GM10847 (cell line): ENCODE results near the gene GRWD1.
A peak's percentile ranks its signal among the peaks of the same experiment; 100 is the strongest.

Experiments used
- POLR2A ChIP-seq: IDR thresholded peaks from 2 replicates; pipeline ENCODE4 v1.6.1; 2011; ENCODE audit not compliant: insufficient read length; ENCODE audit errors: extremely low read depth

GRWD1 gene

DNA sequence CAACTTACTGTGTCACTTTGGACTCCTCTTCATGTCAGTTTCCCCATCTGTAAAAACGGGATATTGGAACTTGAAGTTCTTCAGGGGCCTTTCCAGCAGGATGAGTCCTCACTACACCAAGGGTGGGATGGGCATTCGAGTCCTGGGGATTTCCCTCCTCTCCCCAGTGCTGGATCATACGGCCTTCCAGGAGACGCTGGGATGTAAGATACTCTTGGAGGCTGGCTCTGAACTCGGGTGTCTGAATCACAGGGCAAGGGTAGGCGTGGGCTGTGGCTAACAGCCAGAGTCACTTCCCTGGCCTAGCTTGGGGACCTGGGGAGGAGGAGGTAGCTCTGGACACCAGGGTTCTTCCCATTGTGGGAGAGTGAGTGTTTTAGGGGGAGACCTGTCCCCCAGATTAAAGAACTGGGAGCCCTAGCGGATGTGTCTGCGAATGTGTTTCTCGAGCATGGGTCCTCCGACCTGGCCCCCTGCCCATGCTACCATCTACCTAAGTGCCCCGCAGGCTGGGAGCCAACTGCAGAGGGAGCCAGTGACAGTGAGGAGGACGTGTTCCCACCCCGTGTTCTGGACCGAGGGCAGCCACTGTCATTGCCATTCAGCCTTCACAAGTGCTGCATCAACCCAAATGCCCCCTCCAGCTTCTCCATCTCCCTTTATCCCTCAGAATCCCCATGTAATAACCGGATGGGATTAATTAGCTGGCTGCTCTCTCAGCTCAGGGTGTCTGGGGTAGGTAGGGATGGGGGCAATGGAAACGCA is 21.0 kb downstream of the GRWD1 start:
- TF ChIP-seq POLR2A = no peak

DNA sequence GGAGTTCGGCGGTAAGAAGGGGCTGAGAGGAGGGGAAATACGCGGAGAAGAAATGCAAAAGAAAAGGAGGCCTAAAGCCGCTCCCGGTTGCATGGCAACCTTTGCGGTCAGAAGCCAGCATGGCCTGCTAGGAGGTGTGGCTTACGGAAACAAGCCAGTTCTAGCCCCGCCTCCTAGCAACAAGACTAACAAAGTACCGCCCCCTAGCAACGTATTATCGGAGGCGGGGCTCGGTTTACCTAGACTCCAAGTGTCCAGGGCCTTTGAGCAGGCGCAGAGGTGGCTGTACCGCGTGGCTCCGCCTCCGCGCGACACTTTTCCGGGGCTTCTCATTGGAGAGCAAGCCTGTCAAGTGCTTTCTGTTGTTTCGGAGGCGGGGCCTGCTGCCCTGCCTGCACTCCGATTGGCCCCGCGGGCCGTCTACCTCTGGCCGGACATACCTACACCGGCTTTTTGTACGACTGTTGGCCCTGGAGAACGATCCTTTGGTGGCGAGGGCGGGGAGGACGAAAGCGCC is 23.0 kb downstream of the GRWD1 start:
- no peak for TF ChIP-seq POLR2A

- TF ChIP-seq POLR2A = peak; percentile 63
Observed at GRCh38 chr19:48469289-48469881, 23.6 kb downstream of the GRWD1 start, which contains the start of gene CYTH2. Gene CYTH2 (plus strand): TSS chr19:48469369. CDS start chr19:48469508, 139 bp downstream.

DNA sequence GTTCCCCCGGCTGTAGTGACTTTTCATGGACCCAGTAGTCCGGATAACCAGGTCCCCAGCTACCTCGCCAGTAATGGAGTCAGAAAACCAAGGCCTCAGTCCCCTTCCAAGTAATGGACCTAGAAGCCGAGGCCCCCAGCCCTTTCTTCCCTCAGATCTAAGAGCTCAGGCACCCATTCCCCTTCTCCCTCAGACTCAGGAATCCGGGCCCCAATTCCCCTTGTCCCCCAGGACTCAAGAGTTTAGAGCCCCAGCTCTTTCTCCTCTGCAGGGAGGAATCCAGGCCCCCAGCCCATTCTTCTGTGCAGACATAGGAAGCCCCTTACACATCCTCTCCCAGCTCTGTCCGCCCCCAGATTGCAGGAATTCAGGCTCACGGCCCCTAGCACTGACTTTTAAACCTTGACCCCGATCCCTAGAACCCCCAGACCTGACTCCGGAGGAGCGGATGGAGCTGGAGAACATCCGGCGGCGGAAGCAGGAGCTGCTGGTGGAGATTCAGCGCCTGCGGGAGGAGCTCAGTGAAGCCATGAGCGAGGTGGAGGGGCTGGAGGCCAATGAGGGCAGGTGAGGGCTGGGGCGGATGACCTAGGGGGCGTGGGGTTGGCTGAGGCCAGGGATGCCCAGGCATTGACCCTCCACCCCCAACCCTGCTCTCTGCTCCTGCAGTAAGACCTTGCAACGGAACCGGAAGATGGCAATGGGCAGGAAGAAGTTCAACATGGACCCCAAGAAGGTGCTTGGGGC is 24.3 kb downstream of the GRWD1 start:
- TF ChIP-seq POLR2A = no peak

DNA sequence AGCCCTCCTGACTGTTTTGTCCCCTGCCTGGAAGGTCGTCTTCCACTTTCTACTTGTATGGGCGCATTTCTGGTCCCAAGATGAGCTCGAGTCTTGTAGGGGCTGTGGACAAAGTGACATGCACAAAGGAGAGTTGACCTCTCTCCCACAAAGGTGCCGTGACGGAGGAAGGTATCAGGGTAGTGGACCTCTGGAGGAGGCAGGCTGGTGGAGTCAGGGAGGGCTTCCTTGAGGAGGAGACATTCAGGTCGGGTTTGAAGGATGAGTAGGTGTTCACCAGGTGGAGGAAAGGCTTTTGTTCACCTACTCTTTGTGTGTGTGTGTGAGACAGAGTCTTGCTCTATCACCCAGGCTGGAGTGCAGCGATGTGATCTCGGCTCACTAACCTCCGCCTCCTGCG is 25.1 kb downstream of the GRWD1 start:
- TF ChIP-seq POLR2A = no peak

DNA sequence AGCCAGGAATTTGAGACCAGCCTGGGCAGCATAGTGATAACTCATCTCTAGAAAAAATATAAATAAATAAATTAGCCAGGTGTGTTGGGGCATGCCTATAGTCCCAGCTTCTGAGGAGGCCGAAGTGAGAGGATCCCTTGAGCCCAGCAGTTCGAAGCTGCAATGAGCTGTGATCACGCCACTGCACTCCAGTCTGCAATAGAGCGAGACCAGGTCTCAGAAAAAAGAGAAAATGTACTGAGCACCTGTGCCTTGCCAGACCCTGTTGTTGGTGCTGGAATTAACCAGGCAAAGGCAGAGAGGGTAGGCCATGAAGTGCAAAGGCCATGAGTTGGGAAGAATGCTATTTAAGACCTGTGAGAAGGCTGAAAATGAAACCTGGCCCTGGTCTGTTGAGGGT is 26.1 kb downstream of the GRWD1 start:
- no peak for TF ChIP-seq POLR2A

DNA sequence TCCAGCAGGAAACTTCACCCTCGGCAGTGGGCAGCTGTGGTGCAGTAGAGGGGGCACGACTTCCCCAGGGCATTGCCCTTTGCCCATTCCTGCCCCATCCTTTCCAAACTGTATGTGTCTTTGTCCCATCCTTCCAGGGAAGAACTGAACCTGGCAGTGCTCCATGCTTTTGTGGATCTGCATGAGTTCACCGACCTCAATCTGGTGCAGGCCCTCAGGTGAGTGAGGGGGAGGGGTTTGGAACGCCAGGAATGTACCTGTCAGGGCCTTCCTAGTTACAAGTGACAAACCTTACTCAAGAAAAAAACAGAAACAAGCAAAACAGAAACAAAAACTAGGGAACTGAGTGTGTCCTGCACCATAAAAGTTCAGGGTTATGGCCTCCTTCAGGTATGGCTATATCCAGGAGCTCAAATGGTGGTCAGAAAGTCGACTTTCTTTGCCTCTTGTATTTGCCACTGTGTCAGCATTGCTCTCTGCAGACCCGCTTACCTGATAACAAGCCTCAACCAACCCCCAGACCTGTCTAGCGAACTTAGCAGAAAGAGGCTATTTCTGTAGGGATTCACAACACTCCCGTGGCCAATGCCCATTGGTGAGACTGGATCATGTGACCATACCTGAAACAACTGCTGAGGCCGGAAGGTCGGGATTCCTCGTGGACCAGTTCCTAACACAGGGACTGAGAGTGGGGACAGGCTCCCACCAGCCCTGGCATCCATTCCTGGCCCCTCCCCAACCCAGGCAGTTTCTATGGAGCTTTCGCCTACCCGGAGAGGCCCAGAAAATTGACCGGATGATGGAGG is 27.6 kb downstream of the GRWD1 start:
- no peak for TF ChIP-seq POLR2A

DNA sequence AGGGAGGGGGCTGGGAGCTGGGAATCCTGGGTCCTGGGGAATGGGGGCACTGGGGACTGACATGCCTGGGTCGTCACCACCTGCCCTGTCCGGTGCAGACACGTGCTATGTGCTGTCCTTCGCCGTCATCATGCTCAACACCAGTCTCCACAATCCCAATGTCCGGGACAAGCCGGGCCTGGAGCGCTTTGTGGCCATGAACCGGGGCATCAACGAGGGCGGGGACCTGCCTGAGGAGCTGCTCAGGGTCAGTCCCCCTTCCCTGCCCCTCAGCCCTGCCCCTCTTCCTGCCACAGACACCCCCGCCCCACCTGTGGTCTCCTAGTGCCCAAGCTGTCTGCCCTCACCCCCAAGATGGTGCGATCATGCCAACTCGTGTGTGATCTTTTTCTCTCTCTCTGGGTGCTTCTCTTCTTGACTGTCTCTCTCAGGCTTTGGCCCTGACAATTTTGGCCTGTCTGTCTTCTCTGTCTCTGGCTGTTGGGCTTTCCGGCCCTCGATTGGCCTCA is 28.4 kb downstream of the GRWD1 start:
- no peak for TF ChIP-seq POLR2A

GRCh38 chr19:48475369-48476068 is 29.7 kb downstream of the GRWD1 start:
- no peak for TF ChIP-seq POLR2A

DNA sequence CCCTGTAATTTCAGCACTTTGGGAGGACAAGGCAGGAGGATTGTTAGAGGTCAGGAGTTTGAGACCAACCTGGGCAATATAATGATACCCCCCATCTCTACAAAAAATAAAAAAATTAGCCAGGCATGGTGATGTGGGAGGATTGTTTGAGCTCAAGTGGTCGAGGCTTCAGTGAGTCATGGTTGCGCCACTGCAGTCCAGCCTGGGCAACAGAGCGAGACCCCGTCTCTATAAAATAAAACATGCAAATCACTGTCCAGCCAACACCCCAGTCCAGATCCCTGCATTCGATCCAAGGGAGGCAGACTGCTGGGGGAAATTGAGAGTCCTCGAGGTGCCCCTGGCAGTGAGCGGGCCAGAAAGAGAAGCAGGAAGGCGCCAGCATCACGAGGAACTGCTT is 30.4 kb downstream of the GRWD1 start:
- no peak for TF ChIP-seq POLR2A

DNA sequence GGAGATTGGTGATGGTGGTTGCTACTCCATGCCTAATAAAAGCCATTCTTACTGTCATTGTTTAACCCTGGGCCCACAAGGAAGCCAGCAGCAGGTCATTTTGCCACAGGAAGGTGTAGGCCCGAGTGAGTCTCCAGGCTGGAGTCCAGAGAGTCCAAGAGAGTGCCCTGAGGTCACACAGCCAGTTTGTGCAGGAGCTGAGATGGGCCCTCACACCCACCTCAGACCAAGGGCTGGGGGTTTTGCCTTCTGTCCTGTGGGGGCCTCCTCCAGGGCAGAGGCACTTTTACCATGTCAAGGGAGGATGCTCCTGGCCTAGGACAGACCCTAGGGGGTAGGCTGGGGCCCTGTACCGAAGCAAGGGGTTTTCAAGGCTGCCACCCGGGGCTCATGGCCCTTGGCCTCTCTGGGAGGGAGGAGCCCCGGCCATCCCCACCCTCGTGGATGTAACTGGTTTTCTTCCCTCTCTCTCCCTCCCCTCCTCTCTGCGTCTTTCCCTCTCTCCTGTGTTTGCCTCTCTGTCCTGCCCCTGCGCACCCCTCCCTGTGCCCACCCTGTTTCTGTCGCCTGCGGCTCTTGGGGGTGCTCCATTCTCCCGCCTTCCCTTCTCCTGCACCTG is 31.4 kb downstream of the GRWD1 start:
- no peak for TF ChIP-seq POLR2A

- TF ChIP-seq POLR2A = no peak
Observed at GRCh38 chr19:48477698-48478338, 32.0 kb downstream of the GRWD1 start.
